IMR-90 (cell line): Measurements from ENCODE around the gene TOM1. TPM values are rescaled to one million over a fixed set of nuclear protein-coding genes. Genes with fewer than 3 reads are reported as not detected.
A peak's percentile ranks its signal among the peaks of the same experiment; 100 is the strongest.

Experiments
- ATAC-seq: fragments of 200-7000 bp; cut with Tn5 transposase; 2 replicates; pipeline ENCODE4 v1.9.1; 2020; ENCODE audit warnings: low read depth, mild to moderate bottlenecking, moderate library complexity
- BruUV-seq: library from RNA; stranded (reverse); fragments of 400-500 nt; replicated peaks from 2 replicates; lab custom pipeline; 2021; lab: Mats Ljungman, UMichigan
- CTCF ChIA-PET: fragments of 300-600 bp; formaldehyde crosslinking; extraction: SDS; loops from one replicate; lab custom pipeline; 2021; ENCODE audit warnings: antibody characterized with exemption; lab: Yijun Ruan, JAX
- POLR2A ChIA-PET: fragments of 300-600 bp; sonication (Branson Sonifier 250); formaldehyde crosslinking; loops from one replicate; lab custom pipeline; 2022; ENCODE audit warnings: antibody characterized with exemption; ENCODE audit not compliant: unreplicated experiment; lab: Charles Lee
- DNase-seq: peaks from one replicate; pipeline ENCODE4 v3.0.0; 2013
- H2AFZ ChIP-seq: replicated peaks from 2 replicates; pipeline ENCODE3; 2013; ENCODE audit warnings: low read length, mild to moderate bottlenecking; ENCODE audit not compliant: poor library complexity
- H2AK5ac ChIP-seq: 2 replicates; pipeline ENCODE4 v1.6.1; 2013; ENCODE audit warnings: low read depth, low read length, inconsistent platforms
- H2AK9ac ChIP-seq: replicated peaks from 2 replicates; pipeline ENCODE3; 2013; ENCODE audit warnings: mild to moderate bottlenecking, low read depth, low read length, moderate library complexity; ENCODE audit not compliant: poor library complexity
- H2BK120ac ChIP-seq: 2 replicates; pipeline ENCODE4 v1.6.1; 2013; ENCODE audit warnings: low read depth, low read length, inconsistent platforms
- H2BK15ac ChIP-seq: 3 replicates; pipeline ENCODE4 v1.6.1; 2013; ENCODE audit warnings: low read depth, low read length, inconsistent platforms
- H2BK20ac ChIP-seq: 2 replicates; pipeline ENCODE4 v1.6.1; 2013; ENCODE audit warnings: low read depth, mild to moderate bottlenecking, inconsistent platforms, low read length, moderate library complexity
- H2BK5ac ChIP-seq: 2 replicates; pipeline ENCODE4 v1.6.1; 2013; ENCODE audit warnings: mild to moderate bottlenecking, low read depth, low read length, inconsistent platforms; ENCODE audit not compliant: poor library complexity, severe bottlenecking
- H3K14ac ChIP-seq: replicated peaks from 2 replicates; pipeline ENCODE4 v1.6.1; 2013; ENCODE audit warnings: low read depth, low read length, inconsistent platforms
- H3K18ac ChIP-seq: 2 replicates; pipeline ENCODE4 v1.6.1; 2013; ENCODE audit warnings: low read depth, low read length, control low read depth
- H3K23ac ChIP-seq: 2 replicates; pipeline ENCODE4 v1.6.1; 2013; ENCODE audit warnings: low read depth, low read length, inconsistent platforms
- H3K27ac ChIP-seq: 2 replicates; pipeline ENCODE4 v1.5.1; 2013; ENCODE audit warnings: mild to moderate bottlenecking, control low read depth, low read length; ENCODE audit not compliant: insufficient read depth
- H3K27me3 ChIP-seq: 2 replicates; pipeline ENCODE4 v1.6.1; 2013; ENCODE audit warnings: low read length; ENCODE audit not compliant: control insufficient read depth, insufficient read depth
- H3K36me3 ChIP-seq: 2 replicates; pipeline ENCODE4 v1.6.1; 2013; ENCODE audit warnings: low read length, mixed read lengths; ENCODE audit not compliant: control insufficient read depth, insufficient read depth
- H3K4ac ChIP-seq: 2 replicates; pipeline ENCODE4 v1.6.1; 2013; ENCODE audit warnings: low read depth, low read length, inconsistent platforms
- H3K4me1 ChIP-seq: 2 replicates; pipeline ENCODE4 v1.6.1; 2013; ENCODE audit warnings: low read length, mixed read lengths; ENCODE audit not compliant: control insufficient read depth, insufficient read depth
- H3K4me2 ChIP-seq: 2 replicates; pipeline ENCODE4 v1.6.1; 2013; ENCODE audit warnings: low read depth, mild to moderate bottlenecking, control low read depth, low read length, moderate library complexity
- H3K4me3 ChIP-seq: 2 replicates; pipeline ENCODE4 v1.5.1; 2013; ENCODE audit warnings: low read depth, mild to moderate bottlenecking, control low read depth, low read length, moderate library complexity; ENCODE audit not compliant: insufficient read depth
- H3K56ac ChIP-seq: 2 replicates; pipeline ENCODE4 v1.6.1; 2013; ENCODE audit warnings: low read length, inconsistent platforms; ENCODE audit not compliant: insufficient read depth; ENCODE audit errors: extremely low read depth
- H3K79me1 ChIP-seq, 2 experiments: 2 replicates each; pipeline ENCODE4 v1.6.1; 2013; ENCODE audit warnings: low read length in 2 of 2, inconsistent platforms in 1 of 2, low read depth in 1 of 2
- H3K9ac ChIP-seq: 2 replicates; pipeline ENCODE4 v1.6.1; 2013; ENCODE audit warnings: low read depth, low read length, control low read depth
- H3K9me1 ChIP-seq: 2 replicates; pipeline ENCODE4 v1.6.1; 2013; ENCODE audit warnings: low read length, inconsistent platforms; ENCODE audit not compliant: insufficient read depth
- H3K9me3 ChIP-seq: 2 replicates; pipeline ENCODE4 v1.6.1; 2013; ENCODE audit warnings: low read length; ENCODE audit not compliant: control insufficient read depth, insufficient read depth
- H4K20me1 ChIP-seq: 2 replicates; pipeline ENCODE4 v1.6.1; 2013; ENCODE audit warnings: low read length, inconsistent platforms; ENCODE audit not compliant: insufficient read depth
- H4K5ac ChIP-seq: 2 replicates; pipeline ENCODE4 v1.6.1; 2013; ENCODE audit warnings: mild to moderate bottlenecking, low read depth, low read length, control low read depth
- H4K8ac ChIP-seq, 2 experiments: 2 replicates each; pipeline ENCODE4 v1.6.1; 2013; ENCODE audit warnings: low read depth in 2 of 2, low read length in 2 of 2, control low read depth in 1 of 2, inconsistent platforms in 1 of 2
- H4K91ac ChIP-seq: 2 replicates; pipeline ENCODE4 v1.6.1; 2013; ENCODE audit warnings: low read depth, low read length, inconsistent platforms; ENCODE audit not compliant: insufficient read depth
- BHLHE40 ChIP-seq: fragments of 150-350 bp; IDR thresholded peaks from 2 replicates; pipeline ENCODE4 v1.6.1; 2016; ENCODE audit warnings: mild to moderate bottlenecking, low read depth, low read length
- CEBPB ChIP-seq: IDR thresholded peaks from 2 replicates; pipeline ENCODE4 v1.6.1; 2012; ENCODE audit warnings: low read depth, low read length, improper control_type of control experiment
- CHD1 ChIP-seq: IDR thresholded peaks from 2 replicates; pipeline ENCODE4 v1.6.1; 2012; ENCODE audit warnings: low read depth, low read length, improper control_type of control experiment
- FOS ChIP-seq: fragments of 150-350 bp; IDR thresholded peaks from 2 replicates; pipeline ENCODE4 v1.6.1; 2016; ENCODE audit warnings: low read depth, low read length
- MAFK ChIP-seq: IDR thresholded peaks from 2 replicates; pipeline ENCODE4 v1.6.1; 2012; ENCODE audit warnings: low read depth, low read length, improper control_type of control experiment
- MAZ ChIP-seq: IDR thresholded peaks from 2 replicates; pipeline ENCODE4 v1.6.1; 2012; ENCODE audit warnings: low read depth, mild to moderate bottlenecking, low read length, improper control_type of control experiment, moderate library complexity, borderline replicate concordance
- MXI1 ChIP-seq: IDR thresholded peaks from 2 replicates; pipeline ENCODE4 v1.6.1; 2012; ENCODE audit warnings: low read depth, mild to moderate bottlenecking, low read length, moderate library complexity, borderline replicate concordance
- NFE2L2 ChIP-seq: fragments of 150-350 bp; IDR thresholded peaks from 2 replicates; pipeline ENCODE4 v1.6.1; 2016; ENCODE audit warnings: low read depth, mild to moderate bottlenecking, low read length
- RAD21 ChIP-seq: IDR thresholded peaks from 2 replicates; pipeline ENCODE4 v1.6.1; 2012; ENCODE audit warnings: low read length, improper control_type of control experiment
- RCOR1 ChIP-seq: IDR thresholded peaks from 2 replicates; pipeline ENCODE4 v1.6.1; 2012; ENCODE audit warnings: mild to moderate bottlenecking, low read length, improper control_type of control experiment; ENCODE audit not compliant: insufficient replicate concordance
- RFX5 ChIP-seq: IDR thresholded peaks from 2 replicates; pipeline ENCODE4 v1.8.0; 2012; ENCODE audit warnings: low read depth, mild to moderate bottlenecking, low read length, moderate library complexity
- SMC3 ChIP-seq: fragments of 150-350 bp; IDR thresholded peaks from 2 replicates; pipeline ENCODE4 v1.6.1; 2016; ENCODE audit warnings: low read depth, mild to moderate bottlenecking, antibody characterized with exemption, low read length, moderate library complexity
- WGBS, 2 experiments: methylation state at CpG; one replicate each; pipeline versions ENCODE4 v1.1.5 to v1.1.7; 2013; ENCODE audit warnings: missing lambda C conversion rate in 2 of 2; ENCODE audit not compliant: insufficient read length in 1 of 2; ENCODE audit errors: extremely low coverage in 2 of 2; 5-methylcytosine and 5-hydroxymethylcytosine counted together
- dilution Hi-C: fragments of 300-500 bp; cut with HindIII; formaldehyde crosslinking; loops from one replicate; pipeline ENCODE4 v1.14.3; 2018; ENCODE audit warnings: low sequenced_read_pairs; ENCODE audit not compliant: unreplicated experiment
- in situ Hi-C: fragments of 300-500 bp; cut with MboI; formaldehyde crosslinking; loops from 3 replicates; pipeline ENCODE4 v1.14.3; 2019; ENCODE audit warnings: low sequenced_read_pairs, inconsistent platforms, mixed read lengths
- intact Hi-C: fragments of 100-400 bp; cut with micrococcal nuclease; formaldehyde crosslinking; loops from 2 replicates; pipeline ENCODE4 v1.10.0; 2022
- polyA plus RNA-seq, 3 experiments: library from polyadenylated mRNA; depleted of rRNA; stranded (reverse); fragments of >200 nt; gene quantifications; 2 replicates each; pipeline ENCODE4 v1.2.3, GENCODE V29; 2012; ENCODE audit warnings: low replicate concordance in 1 of 3
- total RNA-seq: library from RNA; depleted of rRNA; stranded (reverse); fragments of >200 nt; gene quantifications from 2 replicates; pipeline ENCODE4 v1.2.3, GENCODE V29; 2012
- TF ChIP-seq, protein P1 (sequence below): conservative IDR thresholded peaks from 2 replicates; pipeline ENCODE4 v1.5.1; 2012; ENCODE audit warnings: mild to moderate bottlenecking, low read depth, low read length, improper control_type of control experiment
- TF ChIP-seq, protein P2 (sequence below): fragments of 150-350 bp; IDR thresholded peaks from 2 replicates; pipeline ENCODE4 v1.6.1; 2017; ENCODE audit warnings: mild to moderate bottlenecking, antibody characterized with exemption, low read length, low read depth
- TF ChIP-seq, protein P3 (sequence below): fragments of 150-350 bp; IDR thresholded peaks from 2 replicates; pipeline ENCODE4 v1.6.1; 2016; ENCODE audit warnings: low read depth, mild to moderate bottlenecking, low read length, moderate library complexity, borderline replicate concordance

Gene TOM1
- total and polyA plus RNA-seq, 2 of the 4 experiments (the other 2 are of a cell fraction) = 38.0 to 46.4 TPM

DNA sequence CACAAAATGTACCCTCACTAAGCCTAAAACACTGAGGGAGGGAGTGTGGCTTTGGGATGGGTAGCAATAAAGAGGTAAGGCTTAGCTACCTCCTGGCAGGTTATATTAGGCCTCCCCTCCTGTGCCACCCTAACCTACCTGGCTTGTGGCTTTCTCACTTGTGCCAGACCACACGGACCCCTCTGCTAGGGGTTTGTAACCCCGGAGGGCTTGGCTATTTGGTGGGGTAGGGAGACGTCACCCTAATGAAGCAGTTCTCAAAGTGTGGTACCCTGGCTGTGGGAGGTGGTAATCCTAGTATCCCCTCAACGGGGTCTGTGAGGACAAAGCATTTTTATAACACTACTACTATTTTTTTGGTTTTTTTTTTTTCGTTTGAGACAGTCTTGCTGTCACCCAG is 91.2 kb downstream of the TOM1 start:
- Histone ChIP-seq H3K14ac (no peak overlapping the region), H4K8ac (no peak overlapping the region), H3K56ac (no peak overlapping the region), H4K91ac (no peak overlapping the region), H3K4me1 (no peaks in the 10 kb centered on the region; the same call in 1 of the 2 replicates), H3K18ac (no peak overlapping the region), H2BK20ac (no peak overlapping the region), H3K4ac (no peak overlapping the region), H2BK5ac (no peak overlapping the region), H4K5ac (no peak overlapping the region), H3K9me1 (peaks cover 6% of the 10 kb centered on the region; the same call in 1 of the 2 replicates), H3K79me1 (peaks cover 0 to 20% of the 10 kb centered on the region in 2 experiments; a peak in 1 of 4 replicates), H2AFZ (no peak overlapping the region), H3K27ac (no peak overlapping the region), H2AK9ac (peak overlapping the region; percentile 15), H3K23ac (no peak overlapping the region), H3K4me3 (no peak overlapping the region), H3K9ac (no peak overlapping the region), H3K27me3 (no peaks in the 10 kb centered on the region), H3K9me3 (no peaks in the 10 kb centered on the region), H2BK15ac (no peak overlapping the region), H3K4me2 (no peak overlapping the region), H2BK120ac (no peak overlapping the region), H2AK5ac (no peak overlapping the region), H4K20me1 (peaks cover 8% of the 10 kb centered on the region; the same call in 1 of the 2 replicates), H3K36me3 (peaks cover 62% of the 10 kb centered on the region)
- dilution Hi-C loops = no loop called here
- intact Hi-C loops = no loop called here
- POLR2A ChIA-PET = no interaction called here
- TF ChIP-seq RAD21 (no peak), MAZ (no peak), MXI1 (no peak), CEBPB (no peak), NFE2L2 (no peak), SMC3 (no peak), RFX5 (no peak), MAFK (no peak), RCOR1 (no peak), CHD1 (no peak), BHLHE40 (no peak), FOS (no peak)
- TF ChIP-seq, protein P1, sequence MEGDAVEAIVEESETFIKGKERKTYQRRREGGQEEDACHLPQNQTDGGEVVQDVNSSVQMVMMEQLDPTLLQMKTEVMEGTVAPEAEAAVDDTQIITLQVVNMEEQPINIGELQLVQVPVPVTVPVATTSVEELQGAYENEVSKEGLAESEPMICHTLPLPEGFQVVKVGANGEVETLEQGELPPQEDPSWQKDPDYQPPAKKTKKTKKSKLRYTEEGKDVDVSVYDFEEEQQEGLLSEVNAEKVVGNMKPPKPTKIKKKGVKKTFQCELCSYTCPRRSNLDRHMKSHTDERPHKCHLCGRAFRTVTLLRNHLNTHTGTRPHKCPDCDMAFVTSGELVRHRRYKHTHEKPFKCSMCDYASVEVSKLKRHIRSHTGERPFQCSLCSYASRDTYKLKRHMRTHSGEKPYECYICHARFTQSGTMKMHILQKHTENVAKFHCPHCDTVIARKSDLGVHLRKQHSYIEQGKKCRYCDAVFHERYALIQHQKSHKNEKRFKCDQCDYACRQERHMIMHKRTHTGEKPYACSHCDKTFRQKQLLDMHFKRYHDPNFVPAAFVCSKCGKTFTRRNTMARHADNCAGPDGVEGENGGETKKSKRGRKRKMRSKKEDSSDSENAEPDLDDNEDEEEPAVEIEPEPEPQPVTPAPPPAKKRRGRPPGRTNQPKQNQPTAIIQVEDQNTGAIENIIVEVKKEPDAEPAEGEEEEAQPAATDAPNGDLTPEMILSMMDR = no peak
- TF ChIP-seq, protein P2, sequence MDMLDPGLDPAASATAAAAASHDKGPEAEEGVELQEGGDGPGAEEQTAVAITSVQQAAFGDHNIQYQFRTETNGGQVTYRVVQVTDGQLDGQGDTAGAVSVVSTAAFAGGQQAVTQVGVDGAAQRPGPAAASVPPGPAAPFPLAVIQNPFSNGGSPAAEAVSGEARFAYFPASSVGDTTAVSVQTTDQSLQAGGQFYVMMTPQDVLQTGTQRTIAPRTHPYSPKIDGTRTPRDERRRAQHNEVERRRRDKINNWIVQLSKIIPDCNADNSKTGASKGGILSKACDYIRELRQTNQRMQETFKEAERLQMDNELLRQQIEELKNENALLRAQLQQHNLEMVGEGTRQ = no peak
- TF ChIP-seq, protein P3, sequence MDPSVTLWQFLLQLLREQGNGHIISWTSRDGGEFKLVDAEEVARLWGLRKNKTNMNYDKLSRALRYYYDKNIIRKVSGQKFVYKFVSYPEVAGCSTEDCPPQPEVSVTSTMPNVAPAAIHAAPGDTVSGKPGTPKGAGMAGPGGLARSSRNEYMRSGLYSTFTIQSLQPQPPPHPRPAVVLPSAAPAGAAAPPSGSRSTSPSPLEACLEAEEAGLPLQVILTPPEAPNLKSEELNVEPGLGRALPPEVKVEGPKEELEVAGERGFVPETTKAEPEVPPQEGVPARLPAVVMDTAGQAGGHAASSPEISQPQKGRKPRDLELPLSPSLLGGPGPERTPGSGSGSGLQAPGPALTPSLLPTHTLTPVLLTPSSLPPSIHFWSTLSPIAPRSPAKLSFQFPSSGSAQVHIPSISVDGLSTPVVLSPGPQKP = no peak
- no TSS peak for BruUV-seq
- DNase-seq (no peak), ATAC-seq (no peak)
- no CpG with 5 or more reads among the region's 5 CpGs for WGBS, 2 experiments
- in situ Hi-C loops = no loop called here
- CTCF ChIA-PET = interaction anchor here (0.6 to 0.7 kb wide), 3 partner anchors 22 to 739 kb away, joined by 3 to 4 read pairs (median 3); no protein-coding TSS in a partner anchor
